SU-DHL-6 (cell line): ENCODE data around the gene TCEAL6.

Experiments
- EZH2phosphoT487 ChIP-seq: fragments of 200-600 bp; sonication (generic), shearing (Covaris generic); conservative IDR thresholded peaks from 2 replicates; pipeline ENCODE4 v1.6.1; 2018; ENCODE audit warnings: mild to moderate bottlenecking, antibody characterized with exemption, low read length, moderate library complexity, mixed read lengths
- TF ChIP-seq, protein P1 (sequence below): fragments of 200-600 bp; sonication (generic); IDR thresholded peaks from one replicate; pipeline ENCODE4 v1.5.1; 2017; ENCODE audit warnings: antibody characterized with exemption, mild to moderate bottlenecking, low read length, moderate library complexity; ENCODE audit not compliant: insufficient read depth, poor library complexity, severe bottlenecking

DNA sequence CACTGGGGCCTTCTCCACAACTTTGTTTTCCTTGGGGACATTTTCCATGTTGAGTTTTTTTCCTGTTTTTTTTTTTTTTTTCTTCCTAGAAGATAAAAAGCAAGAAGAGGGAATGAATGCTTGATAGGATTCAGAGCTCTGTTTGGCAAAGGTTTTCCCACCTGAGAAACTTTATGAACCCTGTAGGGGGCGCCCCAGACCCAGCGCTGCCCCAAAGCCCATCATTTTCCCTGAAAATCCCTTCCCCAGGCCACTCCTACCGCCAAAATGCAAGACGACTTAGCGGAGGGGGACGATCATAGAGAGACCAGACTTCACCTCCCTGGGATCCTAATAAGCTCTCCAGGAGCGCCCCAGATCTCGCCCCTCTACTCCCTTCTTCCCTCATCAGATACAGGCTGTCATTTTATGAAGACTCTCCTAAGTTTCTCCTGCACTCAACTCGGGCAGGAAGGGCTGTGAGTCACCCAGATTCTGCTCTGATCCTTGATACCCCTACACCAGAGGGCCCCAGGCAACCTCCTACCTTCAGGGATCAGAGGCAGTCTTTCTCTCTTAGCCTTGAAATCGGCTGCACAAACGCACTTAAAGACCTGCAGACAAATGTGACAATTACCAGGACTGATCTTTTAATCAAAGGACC, 12.1 kb upstream of the TCEAL6 start:
- TF ChIP-seq, protein P1, sequence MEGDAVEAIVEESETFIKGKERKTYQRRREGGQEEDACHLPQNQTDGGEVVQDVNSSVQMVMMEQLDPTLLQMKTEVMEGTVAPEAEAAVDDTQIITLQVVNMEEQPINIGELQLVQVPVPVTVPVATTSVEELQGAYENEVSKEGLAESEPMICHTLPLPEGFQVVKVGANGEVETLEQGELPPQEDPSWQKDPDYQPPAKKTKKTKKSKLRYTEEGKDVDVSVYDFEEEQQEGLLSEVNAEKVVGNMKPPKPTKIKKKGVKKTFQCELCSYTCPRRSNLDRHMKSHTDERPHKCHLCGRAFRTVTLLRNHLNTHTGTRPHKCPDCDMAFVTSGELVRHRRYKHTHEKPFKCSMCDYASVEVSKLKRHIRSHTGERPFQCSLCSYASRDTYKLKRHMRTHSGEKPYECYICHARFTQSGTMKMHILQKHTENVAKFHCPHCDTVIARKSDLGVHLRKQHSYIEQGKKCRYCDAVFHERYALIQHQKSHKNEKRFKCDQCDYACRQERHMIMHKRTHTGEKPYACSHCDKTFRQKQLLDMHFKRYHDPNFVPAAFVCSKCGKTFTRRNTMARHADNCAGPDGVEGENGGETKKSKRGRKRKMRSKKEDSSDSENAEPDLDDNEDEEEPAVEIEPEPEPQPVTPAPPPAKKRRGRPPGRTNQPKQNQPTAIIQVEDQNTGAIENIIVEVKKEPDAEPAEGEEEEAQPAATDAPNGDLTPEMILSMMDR: no peak
- TF ChIP-seq EZH2phosphoT487: no peak
